ENCODE results near the gene THUMPD3.

DNA sequence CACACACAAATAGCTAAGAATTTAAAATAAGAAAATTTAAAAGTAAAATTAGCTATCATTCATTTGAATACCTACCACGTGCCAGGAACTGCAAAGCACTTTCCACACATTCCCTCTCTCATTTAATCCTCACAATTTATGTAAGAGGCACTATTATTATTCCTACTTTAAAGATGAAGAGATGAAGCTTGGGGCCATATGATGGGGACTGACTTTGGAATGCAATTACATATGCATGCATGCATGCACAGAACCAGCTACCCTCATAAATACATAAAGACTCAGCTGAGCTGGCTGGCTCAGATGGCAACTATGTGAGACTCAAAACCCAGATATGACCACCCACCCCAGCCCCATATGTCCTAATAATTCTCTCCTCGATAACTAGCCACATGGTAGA is 31.7 kb upstream of the THUMPD3 start:
- no peak for TF ChIP-seq CTCF (IDR thresholded peaks at IDR 0.05)
- TF ChIP-seq POLR2A (IDR thresholded peaks at IDR 0.05) = no peak
- TF ChIP-seq POLR2AphosphoS5 (IDR thresholded peaks at IDR 0.05) = no peak
